Activated T-helper 9 cell treated with anti-CD3 and anti-CD28 coated beads, Interleukin-2, amount 50 U/mL, for 16 hours (primary cell): ENCODE measurements around the gene NCK2.

Source experiments
- DNase-seq: peaks from one replicate; pipeline ENCODE4 v3.0.0-alpha.2; 2020; ENCODE audit warnings: low read depth

Gene NCK2

DNA sequence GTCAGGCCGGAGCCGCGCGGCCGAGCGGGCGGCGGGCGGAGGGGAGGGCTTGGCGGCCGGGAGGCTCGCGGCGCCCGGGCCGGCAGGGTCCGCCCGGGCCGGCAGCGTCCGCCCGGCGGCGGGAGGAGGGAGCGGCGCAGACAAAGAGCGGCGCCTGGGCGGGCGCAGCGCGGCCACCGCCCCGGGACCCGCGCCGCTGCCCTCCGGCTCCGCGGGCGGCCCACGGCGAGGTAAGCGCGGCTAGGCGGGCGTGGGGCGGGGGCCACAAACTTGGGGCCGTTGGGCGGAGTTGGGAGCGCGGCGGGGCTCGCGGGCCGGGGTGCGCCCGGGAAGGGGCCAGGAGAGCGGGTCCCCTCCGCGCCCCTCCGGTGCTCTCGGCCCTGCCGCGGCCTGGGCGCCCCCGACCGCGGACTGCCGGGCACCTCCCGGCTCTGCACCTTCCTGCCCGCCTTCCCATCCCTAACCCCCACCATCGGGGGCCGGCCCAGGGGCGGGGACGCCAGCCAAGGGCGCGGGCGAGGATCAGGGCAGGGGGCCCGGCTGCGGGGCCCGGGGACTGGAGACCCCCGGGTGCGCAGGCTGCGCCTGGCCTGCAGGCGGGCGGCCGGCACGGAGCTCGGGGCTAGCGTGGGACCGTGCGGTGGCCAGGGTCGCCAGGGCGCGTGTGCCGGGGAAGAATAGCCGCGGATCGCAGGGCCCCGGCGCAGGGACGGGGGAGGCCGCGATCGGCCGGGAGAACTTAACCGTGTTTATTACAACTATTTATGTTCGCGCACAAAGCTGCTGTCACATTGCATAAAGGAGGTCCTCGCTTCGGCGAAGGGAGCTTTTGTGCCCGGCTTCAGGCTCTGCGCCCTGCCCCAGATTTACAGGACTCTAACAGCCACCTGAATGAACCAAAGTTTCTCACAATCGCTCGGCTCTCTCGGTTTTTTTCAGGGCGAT is at the start of gene NCK2:
Gene NCK2, plus strand, starts transcription at position 4 of the 945 bp plus-strand sequence. CDS start 110,152 bp downstream, outside the sequence.
- peak; percentile 16 for DNase-seq

DNA sequence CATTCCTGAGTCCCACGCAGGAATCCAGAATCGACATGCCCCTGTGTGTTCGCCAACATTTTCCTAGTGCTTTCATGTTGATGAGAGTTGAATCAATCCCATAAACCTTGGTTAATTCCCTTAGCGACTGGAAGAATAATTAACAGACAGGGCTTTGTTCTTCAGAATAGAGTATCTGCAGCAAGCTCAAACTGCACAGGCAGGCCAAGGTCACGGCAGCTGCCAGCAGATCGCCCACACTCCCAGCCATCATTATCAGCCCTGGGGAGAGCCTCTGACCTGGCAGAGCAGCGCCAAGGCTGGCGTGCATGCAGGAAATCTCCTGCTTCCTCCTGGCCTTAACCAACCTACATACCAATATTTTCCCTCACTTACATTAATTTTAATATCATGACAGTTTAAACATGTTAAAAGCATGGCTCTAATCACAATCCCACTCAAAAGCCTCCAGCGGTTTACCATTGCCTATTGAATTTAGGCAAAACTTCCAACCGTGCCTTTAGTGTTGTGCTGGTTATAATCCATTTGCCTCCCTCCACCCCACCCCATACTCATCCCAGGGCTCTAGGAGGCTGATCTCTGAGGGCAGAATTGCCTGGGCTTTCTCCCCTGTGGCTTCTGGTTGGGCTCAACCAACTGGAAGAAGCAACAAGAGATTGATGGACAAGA is 46.8 kb upstream of the NCK2 start:
- no peak for DNase-seq

DNA sequence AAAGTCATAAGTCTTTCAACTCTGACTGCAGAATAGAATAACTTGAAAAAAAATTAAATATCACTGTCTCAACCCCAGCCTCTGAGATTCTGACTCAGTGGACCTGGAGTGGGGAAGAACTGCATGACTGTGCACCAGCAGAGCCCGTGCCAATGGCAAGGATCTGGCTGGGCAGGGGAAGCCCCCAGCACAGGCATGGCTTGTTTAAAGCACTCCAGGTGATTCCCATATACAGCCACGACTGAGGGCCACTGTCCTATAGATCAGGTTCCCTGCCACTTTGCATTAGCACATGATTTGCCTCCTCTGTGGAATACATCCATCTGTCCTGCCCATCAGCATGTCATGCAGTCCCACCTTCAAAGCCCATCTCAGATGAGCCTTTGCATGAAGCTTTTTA is 45.9 kb upstream of the NCK2 start:
- no peak for DNase-seq

DNA sequence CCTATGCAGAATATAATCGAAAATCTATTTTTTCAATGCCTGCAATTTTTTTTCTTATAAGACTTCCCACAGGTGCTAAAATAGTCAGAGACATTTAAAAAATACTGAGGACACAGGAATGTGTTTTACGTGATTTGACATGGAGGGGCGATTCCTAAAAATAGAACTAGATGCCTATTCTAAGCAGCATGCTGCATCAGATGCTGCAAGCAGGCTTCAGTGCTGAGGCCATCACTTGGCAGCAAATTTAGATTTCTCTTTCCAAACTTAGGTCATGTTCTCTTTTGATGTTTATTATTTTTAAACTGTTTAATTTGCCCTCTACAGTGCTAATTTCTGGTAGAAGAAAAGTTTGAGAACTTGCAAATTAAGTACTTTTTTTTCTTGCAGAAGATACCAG is 43.7 kb upstream of the NCK2 start:
- no peak for DNase-seq

DNA sequence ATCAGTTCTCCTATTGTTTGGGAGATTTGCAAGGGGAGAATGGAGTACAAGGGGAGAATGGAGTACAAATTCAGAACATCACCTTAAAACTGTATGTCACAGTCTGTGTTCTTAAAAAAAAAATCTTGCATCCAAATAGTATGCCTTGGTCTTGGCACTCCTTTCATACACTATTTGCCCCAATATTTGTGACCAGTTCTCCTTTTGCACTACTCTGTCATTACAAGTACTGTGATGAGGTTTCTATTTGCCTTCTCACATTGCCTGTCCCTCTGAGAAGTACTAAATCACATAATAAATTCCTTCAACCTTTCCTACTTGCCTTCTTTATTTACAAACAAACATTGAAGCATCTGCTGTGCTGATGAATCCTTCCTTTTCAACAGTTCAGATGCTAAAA is 36.0 kb upstream of the NCK2 start:
- no peak for DNase-seq

DNA sequence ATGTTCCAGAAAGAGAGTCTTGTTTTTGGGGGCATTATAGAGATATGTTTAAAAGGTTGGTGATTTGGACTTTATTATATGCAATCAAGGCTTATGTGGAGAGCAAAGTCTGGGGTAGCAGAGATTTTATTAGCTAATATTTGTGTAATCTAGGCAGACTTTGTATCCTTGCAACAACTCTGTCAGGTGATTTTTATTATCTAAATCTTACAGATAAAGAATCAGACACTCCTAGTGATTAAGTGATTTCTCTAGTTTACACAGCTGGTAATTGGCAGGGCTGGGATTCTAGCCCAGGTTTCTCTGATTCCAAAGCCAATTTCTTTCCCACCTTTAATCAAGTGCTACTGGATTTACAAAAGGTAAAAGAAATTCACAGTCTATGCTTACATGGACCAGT is 33.3 kb upstream of the NCK2 start:
- no peak for DNase-seq

DNA sequence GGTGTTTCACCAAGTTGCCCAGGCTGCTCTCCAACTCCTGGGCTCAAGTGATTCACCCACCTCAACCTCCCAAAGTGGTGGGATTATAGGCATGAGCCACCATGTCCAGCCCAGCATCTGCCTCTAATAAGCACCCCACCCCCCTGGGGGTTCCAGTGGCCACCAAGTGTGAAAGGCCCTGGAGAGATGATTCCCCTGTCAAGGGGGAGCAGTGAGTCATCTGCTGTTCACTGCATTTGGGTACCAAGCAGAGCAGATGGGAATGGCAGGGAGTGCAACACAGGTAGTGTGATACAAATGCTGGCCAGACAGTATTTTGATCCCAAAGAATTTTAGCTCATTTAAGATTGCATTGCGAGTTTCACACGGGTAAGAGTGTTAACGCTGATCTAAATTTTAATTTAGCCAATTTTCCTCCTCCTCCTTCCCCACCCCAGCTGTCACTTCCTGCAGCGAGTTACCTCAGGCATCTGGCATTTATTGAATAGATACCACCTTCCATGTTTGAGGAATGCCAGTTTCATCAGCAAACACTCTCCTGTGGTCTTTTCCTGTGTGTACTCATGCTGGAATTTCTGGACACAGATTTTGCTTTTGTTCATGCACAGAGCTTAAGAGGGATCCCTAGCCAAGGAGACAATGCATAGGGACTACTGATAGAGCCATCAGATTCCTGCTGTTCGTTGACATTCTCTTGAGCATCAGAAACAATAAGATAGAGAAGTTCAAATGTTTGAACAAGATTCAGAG is 32.4 kb upstream of the NCK2 start:
- DNase-seq: no peak

DNA sequence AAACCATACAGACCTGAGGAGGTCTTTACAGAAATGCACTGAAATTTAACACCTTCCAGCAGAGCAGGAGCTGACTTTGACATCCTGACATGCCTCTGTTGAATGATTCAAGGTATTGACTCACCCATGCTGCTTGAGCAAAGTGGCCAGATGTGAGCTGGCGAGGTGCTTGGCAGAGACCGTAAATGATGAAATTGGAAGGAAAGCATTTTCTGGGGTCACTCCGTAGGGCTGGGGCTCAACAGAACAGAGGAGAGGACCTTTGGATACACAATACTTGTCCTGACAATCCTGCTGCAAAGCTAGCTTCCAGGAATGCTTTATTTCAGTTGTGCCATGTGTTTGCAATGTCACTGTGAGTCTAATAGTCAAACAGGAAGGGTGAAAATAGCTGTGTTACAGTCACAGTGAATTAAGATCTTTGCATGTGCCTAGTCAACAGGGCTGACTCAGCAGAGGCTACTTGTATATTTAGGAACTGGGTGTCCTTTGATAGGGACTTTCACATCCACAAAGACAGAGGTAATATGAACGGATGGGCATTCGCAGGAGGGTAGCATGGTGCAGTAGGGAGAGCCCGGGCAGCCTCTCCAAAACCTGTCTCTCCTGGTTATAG is 31.6 kb upstream of the NCK2 start:
- no peak for DNase-seq

DNA sequence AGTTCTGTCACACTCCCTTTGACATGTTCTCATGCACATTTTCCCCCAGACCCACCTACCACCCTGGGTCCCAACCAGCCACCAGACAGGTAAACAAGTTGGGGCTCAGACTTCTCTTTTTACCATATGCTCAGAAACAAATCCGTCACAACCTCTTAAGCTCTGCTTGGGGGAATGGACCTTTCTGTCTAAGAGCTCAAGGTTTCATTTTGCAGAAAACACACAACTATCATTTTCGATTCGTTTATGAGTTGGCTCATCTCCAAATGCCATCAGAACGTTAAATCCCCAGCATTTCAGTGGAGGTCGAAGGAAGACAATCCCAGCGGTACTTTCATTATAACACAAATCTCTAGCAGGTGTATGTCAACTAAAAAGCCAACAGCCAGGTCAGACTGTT is 30.6 kb upstream of the NCK2 start:
- no peak for DNase-seq

DNA sequence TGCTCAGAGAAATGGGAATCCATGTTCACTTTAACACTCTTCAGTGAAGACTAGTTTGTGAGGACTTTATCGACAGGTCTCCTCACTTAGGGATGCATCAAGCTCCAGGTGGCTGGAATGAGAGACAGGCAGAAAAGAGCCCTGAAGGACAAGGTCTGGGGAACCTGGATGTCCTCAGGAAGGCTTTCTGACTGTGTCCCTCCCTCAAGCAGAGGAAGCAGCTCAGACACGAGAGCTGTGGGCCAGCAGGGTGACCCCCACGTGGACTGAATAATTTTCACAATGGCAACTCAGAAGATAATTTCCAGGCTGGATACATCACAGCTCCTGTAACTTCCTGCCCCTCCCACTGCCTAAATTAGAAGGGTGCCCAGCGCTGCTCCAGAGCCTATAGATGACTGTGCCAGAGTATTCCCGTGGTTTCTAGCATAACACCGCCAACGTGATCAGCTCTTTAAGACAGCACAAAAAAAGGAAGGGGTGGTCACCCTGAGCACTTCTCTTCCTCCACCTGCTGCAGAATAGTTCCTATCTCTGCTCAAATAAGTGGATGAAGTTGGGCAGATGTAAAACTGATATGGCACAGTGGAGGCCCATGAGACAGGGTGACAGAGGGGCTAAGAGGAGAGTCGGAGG is 25.7 kb upstream of the NCK2 start:
- DNase-seq: no peak

DNA sequence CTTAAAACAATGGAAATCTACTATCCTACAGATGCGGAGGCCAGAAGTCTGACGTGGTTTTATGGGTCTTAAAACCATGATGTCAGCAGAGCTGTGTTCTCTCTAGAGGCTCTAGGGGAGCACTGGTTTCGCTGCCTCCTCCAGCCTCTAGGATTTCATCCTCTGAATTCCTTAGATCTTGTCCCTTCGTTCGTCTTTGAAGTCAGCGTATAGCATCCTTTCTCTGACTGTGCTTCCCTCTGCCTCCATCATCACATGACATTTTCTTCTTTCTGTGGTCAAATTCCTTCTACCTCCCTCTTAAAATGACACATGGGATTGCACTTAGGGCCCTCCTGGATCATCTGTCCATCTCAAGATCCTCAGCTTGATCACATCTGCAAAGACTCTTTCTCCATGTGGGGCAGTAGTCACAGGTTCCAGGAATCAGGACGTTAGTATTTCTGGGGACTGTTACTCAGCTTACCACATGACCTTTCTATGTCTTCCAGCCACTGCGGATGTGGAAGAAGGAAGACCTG is 22.7 kb upstream of the NCK2 start:
- DNase-seq: no peak

DNA sequence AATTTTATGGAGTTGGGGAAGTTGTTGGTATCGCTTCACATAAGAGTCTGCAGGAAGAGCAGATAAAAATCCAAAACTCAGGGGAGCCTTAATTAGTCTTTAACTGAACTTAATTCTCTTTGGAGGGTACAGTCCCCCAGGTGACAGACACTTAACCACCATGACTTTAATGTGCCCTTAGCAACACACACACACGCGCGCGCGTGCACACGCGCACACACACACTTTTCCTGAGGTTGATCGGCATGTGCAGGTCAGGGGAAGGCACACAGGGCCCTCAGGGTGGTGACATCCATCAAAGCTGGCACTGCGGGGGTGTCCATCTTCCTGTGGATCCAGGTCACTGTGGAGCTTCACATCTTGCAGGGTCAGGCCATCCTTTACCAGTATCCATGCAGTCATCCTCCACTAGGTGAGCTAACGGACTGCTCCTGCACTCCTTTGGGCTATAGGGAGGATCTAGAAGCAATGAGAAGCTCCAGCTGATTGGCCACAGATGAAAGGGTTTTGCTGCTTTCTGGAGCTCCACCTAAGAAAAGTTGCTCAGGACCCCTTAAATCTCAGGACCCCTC is 21.9 kb upstream of the NCK2 start:
- no peak for DNase-seq

DNA sequence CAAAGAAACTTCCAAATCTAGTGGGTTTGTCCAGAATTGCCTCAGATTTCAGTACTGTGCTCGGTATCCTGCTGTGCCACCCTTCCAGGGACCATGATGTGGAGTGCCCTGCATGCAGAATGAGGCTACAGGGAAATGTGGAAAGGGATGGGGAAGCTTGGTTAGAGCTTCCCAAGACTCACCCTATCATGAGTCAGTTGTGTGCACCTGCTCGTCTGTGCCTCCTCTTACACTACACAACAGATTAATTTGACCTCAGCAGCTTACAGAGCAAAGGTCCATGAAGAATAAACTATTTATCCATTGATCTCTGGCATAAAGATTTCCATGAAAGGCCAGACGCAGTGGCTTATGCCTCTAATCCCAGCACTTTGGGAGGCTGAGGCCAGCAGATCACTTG is 21.3 kb upstream of the NCK2 start:
- DNase-seq: no peak

DNA sequence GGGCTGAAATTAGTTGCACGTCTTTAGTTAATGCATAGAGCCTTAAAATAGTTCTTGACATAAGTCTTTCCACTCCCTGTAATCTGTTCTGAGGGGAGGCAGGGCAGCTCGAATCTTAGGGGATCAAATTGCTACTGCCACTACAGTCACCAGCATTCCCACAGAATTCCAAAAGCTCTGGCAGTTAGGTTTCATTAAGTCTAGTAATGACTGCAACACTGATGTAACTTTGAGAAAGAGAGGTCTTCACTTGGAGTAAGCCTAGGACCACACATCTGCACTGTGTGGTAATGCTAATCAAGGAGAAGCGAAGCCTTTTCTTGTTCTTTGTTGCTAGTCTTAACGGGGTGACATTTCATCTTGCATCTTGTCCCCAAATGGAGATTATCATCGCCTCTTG is 19.3 kb upstream of the NCK2 start:
- DNase-seq: no peak

DNA sequence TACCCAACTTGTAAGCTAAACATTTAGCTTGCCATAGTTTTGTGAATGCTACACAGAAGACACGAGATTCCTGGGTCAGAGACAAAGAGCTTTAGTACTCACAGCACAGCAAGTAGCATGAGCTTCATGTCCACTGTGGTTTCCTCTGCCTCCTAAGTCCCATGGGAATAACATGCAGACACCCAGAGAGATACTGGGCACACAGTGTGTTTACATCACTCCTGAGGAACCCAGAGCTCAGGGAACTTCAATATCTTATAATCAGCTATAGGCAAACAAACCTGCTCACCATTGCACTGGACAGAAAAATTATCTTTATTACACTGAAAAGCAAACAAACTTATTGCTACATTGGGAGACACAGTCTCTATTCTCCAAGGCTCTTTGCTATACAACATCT is 14.5 kb upstream of the NCK2 start:
- no peak for DNase-seq

DNA sequence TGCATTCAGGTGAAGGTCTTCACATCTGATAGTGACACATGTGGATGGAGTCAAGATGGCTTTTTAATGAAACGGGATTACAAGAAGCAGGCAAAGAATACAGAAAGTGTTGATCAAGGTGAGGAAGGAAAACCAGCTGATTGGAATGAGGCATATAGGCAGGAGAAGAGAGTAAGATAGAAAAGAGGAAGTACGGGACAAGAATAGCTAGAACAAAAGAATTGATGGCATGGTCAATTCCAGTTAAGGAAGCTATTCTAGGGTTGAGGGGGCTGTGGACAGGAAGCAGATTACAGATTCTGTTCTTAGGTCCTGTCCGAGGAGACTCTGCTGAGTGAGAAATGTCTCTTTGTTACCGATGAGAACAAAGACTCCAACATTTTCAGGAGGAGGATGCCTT is 13.2 kb upstream of the NCK2 start:
- no peak for DNase-seq

DNA sequence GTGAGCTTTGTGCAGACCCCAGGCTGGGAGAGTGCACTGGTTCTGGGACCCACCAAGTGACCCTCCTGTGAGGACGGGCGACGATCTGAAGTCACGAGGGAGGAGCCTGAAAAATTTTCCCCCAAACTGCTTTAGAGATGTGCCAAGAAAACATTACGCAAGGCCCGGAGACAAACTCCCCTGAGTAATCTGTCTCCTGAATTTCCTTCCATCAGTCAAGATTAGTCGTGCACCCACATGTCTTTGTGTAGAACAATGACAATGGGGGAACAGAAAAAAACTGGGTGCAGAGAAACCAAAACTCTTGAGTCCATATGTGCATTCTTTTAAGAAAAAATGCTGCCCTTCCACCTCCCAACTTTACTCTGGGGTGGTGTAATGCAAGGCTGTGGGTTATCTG is 12.6 kb upstream of the NCK2 start:
- no peak for DNase-seq

DNA sequence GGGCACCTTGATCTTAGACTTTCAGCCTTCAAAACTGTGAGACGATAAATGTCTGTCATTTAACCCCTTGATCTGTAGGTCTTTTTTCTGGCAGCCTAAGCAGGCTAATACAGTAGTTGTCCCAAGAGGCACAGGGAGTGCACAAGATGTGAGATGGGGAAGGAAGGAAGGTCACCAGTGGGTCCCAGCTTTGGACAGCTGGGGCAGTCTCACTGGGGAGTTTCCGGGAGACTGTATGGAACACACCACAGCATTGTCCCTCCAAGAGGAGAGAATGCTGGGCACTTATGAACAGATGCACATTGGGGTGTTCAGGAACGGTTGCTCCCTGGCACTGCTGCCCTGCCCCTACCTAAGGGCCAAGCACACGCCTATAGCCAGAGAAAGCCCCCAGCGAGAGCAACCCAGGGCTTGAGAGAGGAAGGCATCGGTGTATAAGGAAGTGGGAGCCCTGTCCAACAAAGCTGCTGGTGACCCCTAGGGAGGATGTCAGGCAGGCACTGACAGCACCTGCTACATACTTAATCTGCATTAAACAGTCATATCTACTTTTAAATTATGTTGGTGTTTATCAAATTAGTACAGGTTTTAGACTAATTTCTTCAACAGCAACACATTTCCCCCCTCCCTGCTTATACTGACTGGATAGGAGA is 11.6 kb upstream of the NCK2 start:
- no peak for DNase-seq

DNA sequence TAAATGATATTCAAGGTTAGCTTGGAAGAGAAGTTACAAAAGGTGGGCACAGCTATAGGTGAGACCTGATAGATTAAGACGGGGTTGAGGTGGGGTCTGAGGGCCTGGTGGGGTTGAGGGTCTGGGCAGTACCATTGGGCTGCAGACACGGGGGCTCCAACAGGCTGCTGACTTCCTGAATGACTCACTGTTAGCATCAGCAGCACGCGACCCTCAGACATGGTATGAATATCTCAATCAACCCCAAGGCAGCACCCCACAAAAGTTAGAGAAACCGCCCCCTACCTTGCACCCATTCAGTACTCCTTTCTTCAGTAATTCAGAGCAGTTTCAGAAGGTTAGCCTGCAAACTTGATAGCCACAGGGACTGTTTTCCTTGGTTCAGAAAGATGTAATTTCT is 10.8 kb upstream of the NCK2 start:
- no peak for DNase-seq

DNA sequence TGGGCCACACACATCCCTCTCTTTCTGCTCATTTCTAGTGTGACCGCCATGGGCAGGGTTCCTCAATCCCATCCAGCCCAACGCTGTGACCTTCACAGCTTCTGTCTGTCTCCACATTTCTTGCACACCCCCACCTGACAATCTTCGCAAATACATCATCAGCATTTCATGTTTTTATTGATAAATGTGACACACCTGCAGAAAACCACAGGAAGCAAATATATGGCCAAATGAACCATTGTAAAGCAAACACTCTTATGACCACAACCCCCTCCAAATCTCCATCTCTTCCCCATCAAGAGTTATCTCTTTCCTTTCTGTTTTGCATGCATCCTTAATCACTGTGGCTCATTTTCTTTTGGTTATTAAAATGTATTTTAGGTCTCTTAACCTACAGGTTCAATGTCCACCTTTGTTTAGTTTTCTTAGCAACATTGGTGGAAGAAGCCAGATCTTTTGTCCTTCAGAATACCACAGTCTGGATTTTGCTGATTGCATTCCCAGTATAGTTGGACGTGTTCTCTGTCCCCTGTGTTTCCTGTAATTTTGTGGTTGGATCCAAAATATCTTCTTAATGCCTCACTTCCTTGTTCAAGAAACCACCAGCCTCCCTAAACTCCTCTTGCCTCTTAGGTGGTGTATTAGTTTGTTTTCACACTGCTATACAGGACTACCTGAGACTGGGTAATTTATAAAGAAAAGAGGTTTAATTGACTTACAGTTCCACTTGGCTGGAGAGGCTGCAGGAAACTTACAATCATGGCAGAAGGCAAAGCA is 9.8 kb upstream of the NCK2 start:
- no peak for DNase-seq
